OCI-LY7 (cell line): ENCODE results near the gene SIRPB1. TPM values are rescaled to one million over a fixed set of nuclear protein-coding genes. Genes with fewer than 3 reads are reported as not detected.

Experiments used
- BruUV-seq: library from RNA; stranded (reverse); fragments of 400-500 nt; replicated peaks from 2 replicates; lab custom pipeline; 2021; lab: Mats Ljungman, UMichigan
- CTCF ChIA-PET: fragments of 300-600 bp; sonication (Branson Sonifier 250); formaldehyde crosslinking; loops from one replicate; lab custom pipeline; 2022; ENCODE audit warnings: antibody characterized with exemption; ENCODE audit not compliant: unreplicated experiment; lab: Charles Lee
- POLR2A ChIA-PET: fragments of 300-600 bp; sonication (Branson Sonifier 250); formaldehyde crosslinking; loops from one replicate; lab custom pipeline; 2022; ENCODE audit warnings: antibody characterized with exemption; lab: Charles Lee
- DNase-seq: peaks from one replicate; pipeline ENCODE4 v3.0.0-alpha.2; 2015; ENCODE audit warnings: low spot score
- H2AFZ ChIP-seq: fragments of 200-600 bp; sonication (generic), shearing (Covaris generic); 2 replicates; pipeline ENCODE4 v1.6.1; 2014; ENCODE audit warnings: mild to moderate bottlenecking, antibody characterized with exemption, low read length, moderate library complexity
- H3K27ac ChIP-seq: fragments of 200-600 bp; sonication (generic); 2 replicates; pipeline ENCODE4 v1.5.1; 2014; ENCODE audit warnings: mixed run types, low read depth, mild to moderate bottlenecking, moderate library complexity, low read length, inconsistent platforms; ENCODE audit not compliant: poor library complexity, severe bottlenecking
- H3K36me3 ChIP-seq: fragments of 200-600 bp; sonication (generic); 2 replicates; pipeline ENCODE4 v1.6.1; 2014; ENCODE audit warnings: mild to moderate bottlenecking, antibody characterized with exemption, low read length, moderate library complexity, mixed read lengths; ENCODE audit not compliant: insufficient read depth
- H3K4me1 ChIP-seq: fragments of 200-600 bp; sonication (generic); 2 replicates; pipeline ENCODE4 v1.5.1; 2014; ENCODE audit warnings: mild to moderate bottlenecking, low read length; ENCODE audit not compliant: insufficient read depth, poor library complexity, severe bottlenecking
- H3K4me2 ChIP-seq: fragments of 200-600 bp; sonication (generic); 2 replicates; pipeline ENCODE4 v1.6.1; 2014; ENCODE audit warnings: mild to moderate bottlenecking, low read length
- H3K4me3 ChIP-seq: fragments of 200-600 bp; sonication (generic); 2 replicates; pipeline ENCODE4 v1.5.1; 2014; ENCODE audit warnings: mild to moderate bottlenecking, low read depth, low read length; ENCODE audit not compliant: poor library complexity, severe bottlenecking
- H3K79me2 ChIP-seq: fragments of 200-600 bp; sonication (generic); 2 replicates; pipeline ENCODE4 v1.6.1; 2016; ENCODE audit warnings: low read depth, mild to moderate bottlenecking, low read length, moderate library complexity, mixed read lengths; ENCODE audit not compliant: insufficient read depth
- H3K9me2 ChIP-seq: fragments of 200-600 bp; sonication (generic); 2 replicates; pipeline ENCODE4 v1.6.1; 2016; ENCODE audit warnings: mild to moderate bottlenecking, low read length, mixed read lengths; ENCODE audit not compliant: insufficient read depth
- H3K9me3 ChIP-seq: fragments of 200-600 bp; sonication (generic); 2 replicates; pipeline ENCODE4 v1.6.1; 2014; ENCODE audit warnings: mild to moderate bottlenecking, mixed run types, low read length, mixed read lengths
- H4K20me1 ChIP-seq: fragments of 200-600 bp; sonication (generic); 2 replicates; pipeline ENCODE4 v1.6.1; 2014; ENCODE audit warnings: mild to moderate bottlenecking, antibody characterized with exemption, low read length, moderate library complexity, mixed read lengths; ENCODE audit not compliant: insufficient read depth
- EZH2phosphoT487 ChIP-seq: fragments of 200-600 bp; sonication (generic); IDR thresholded peaks from 2 replicates; pipeline ENCODE4 v1.6.1; 2018; ENCODE audit warnings: low read depth, borderline replicate concordance, mild to moderate bottlenecking, mixed run types, antibody characterized with exemption, low read length, moderate library complexity, mixed read lengths
- intact Hi-C: fragments of 100-400 bp; cut with micrococcal nuclease; formaldehyde crosslinking; loops from one replicate; pipeline ENCODE4 v1.10.0; 2022; ENCODE audit not compliant: unreplicated experiment
- total RNA-seq, 2 experiments: library from RNA; depleted of rRNA in 1 of 2; stranded (reverse); fragments of >200 nt in 1 of 2; shearing (Covaris generic) in 1 of 2; gene quantifications; 2 replicates each; pipeline ENCODE4 v1.2.3, GENCODE V29; 2014 to 2022
- TF ChIP-seq, protein P1 (sequence below): fragments of 200-600 bp; sonication (generic); conservative IDR thresholded peaks from 2 replicates; pipeline ENCODE4 v1.5.1; 2014; ENCODE audit warnings: mild to moderate bottlenecking, antibody characterized with exemption, low read length, moderate library complexity, mixed read lengths

Gene SIRPB1
- total RNA-seq, 2 experiments from 2014 or later, result not detected

DNA sequence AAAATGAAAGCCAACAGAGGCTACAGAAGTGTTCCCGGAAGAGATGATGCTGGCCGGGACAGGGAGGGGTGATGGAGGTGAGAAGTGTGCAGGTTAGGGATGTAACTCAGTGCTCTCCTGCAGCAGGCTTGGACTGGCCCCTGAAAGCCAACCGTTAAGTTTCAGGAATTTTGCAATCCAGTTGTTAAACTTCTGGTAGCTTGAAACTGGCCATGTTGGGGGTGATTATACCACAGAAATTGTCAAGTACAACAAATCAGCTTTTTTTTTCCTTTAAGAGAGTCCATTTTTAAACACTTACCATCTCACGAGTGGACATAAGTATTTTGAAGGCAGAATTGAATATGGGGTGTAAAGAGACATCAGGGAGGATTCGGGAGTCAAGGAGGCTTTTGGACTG is 8.8 kb upstream of the SIRPB1 start:
- Histone ChIP-seq H2AFZ (no peak overlapping the region), H3K27ac (no peak overlapping the region), H3K36me3 (no peaks in the 10 kb centered on the region), H3K9me2 (no peaks in the 10 kb centered on the region), H4K20me1 (no peaks in the 10 kb centered on the region), H3K79me2 (no peaks in the 10 kb centered on the region), H3K4me1 (no peaks in the 10 kb centered on the region), H3K4me3 (no peak overlapping the region), H3K4me2 (no peak overlapping the region), H3K9me3 (no peaks in the 10 kb centered on the region)
- no TSS peak for BruUV-seq
- intact Hi-C loops, result no loop called here
- ChIA-PET POLR2A (no interaction called here), CTCF (no interaction called here)
- no peak for TF ChIP-seq EZH2phosphoT487
- TF ChIP-seq, protein P1, sequence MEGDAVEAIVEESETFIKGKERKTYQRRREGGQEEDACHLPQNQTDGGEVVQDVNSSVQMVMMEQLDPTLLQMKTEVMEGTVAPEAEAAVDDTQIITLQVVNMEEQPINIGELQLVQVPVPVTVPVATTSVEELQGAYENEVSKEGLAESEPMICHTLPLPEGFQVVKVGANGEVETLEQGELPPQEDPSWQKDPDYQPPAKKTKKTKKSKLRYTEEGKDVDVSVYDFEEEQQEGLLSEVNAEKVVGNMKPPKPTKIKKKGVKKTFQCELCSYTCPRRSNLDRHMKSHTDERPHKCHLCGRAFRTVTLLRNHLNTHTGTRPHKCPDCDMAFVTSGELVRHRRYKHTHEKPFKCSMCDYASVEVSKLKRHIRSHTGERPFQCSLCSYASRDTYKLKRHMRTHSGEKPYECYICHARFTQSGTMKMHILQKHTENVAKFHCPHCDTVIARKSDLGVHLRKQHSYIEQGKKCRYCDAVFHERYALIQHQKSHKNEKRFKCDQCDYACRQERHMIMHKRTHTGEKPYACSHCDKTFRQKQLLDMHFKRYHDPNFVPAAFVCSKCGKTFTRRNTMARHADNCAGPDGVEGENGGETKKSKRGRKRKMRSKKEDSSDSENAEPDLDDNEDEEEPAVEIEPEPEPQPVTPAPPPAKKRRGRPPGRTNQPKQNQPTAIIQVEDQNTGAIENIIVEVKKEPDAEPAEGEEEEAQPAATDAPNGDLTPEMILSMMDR, result no peak
- DNase-seq, result no peak

DNA sequence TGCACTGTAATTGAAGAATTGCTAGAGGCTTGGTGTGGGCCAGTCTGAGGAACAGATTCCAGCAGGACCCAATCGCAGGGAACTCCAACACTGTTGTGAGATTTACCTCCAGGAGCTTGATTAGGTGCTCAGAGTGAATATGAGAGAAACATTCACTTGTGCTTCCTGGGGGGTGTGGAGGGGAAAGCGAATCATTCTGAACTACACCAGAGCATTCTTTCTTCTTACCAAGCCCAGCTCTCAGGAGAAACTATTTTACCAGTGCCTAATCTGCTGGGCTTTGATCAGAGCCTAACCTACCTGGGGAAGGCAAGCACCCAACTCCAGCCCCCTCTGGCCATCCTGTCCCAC is 7.4 kb upstream of the SIRPB1 start:
- CTCF ChIA-PET, result no interaction called here
- no peaks in the 10 kb centered on the region for H4K20me1 ChIP-seq

DNA sequence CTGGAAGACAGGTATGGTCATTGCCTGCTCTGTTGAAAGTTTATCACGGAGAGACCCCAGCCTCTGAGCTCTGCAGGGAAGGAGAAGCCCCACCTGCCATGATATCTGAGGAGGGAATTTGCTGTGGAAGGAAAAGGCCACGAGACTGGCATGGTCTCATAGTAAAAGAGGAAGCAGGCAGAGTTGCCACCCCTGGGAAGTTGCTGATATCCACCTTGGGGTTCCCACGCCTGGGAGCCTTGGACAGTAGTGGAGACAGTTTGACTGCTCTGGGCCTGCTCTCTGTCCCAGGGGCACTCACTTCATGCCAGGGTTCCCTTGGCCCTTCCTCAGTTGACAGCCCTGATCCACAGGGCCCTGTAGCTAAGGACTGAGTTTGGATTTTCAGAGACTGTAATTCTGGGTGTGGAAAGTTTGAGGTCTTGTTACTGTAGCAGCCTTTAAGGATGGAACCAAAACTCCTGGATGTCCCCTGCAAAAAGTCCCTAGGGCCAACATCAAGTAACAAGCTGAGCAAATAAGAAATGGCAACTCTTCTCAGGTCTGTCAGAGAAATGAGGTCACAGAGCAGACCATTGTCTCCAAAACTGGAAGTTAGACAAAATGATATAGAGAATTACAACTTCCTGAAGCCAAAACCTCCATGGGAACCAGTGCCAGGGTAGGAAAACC is 6.9 kb upstream of the SIRPB1 start:
- intact Hi-C loops, result no loop called here
- no peak overlapping the region for H2AFZ ChIP-seq
- H3K27ac ChIP-seq, result no peak overlapping the region
- DNase-seq, result no peak
- no peaks in the 10 kb centered on the region for H3K9me3 ChIP-seq
- ChIA-PET POLR2A (no interaction called here), CTCF (no interaction called here)
- no peaks in the 10 kb centered on the region for H3K36me3 ChIP-seq
- TF ChIP-seq EZH2phosphoT487, result no peak
- TF ChIP-seq, protein P1, result no peak
- H3K4me3 ChIP-seq, result no peak overlapping the region
- no peaks in the 10 kb centered on the region for H4K20me1 ChIP-seq
- H3K9me2 ChIP-seq, result no peaks in the 10 kb centered on the region
- no peaks in the 10 kb centered on the region for H3K4me1 ChIP-seq
- H3K79me2 ChIP-seq, result no peaks in the 10 kb centered on the region
- no TSS peak for BruUV-seq
- H3K4me2 ChIP-seq, result no peak overlapping the region

More for the DNA sequence above, 7.4 kb upstream of the SIRPB1 start:
- Histone ChIP-seq H3K79me2 (no peaks in the 10 kb centered on the region), H3K9me2 (no peaks in the 10 kb centered on the region), H3K4me3 (no peak overlapping the region), H2AFZ (no peak overlapping the region), H3K9me3 (no peaks in the 10 kb centered on the region), H3K4me1 (no peaks in the 10 kb centered on the region), H3K27ac (no peak overlapping the region), H3K36me3 (no peaks in the 10 kb centered on the region), H3K4me2 (no peak overlapping the region)
- DNase-seq, result no peak
- TF ChIP-seq EZH2phosphoT487, result no peak
- TF ChIP-seq, protein P1, result no peak
- BruUV-seq, result no TSS peak
- POLR2A ChIA-PET, result no interaction called here
- intact Hi-C loops, result no loop called here
